Measurements from ENCODE around the gene RFX7. TPM values are rescaled to one million over a fixed set of nuclear protein-coding genes. Genes with fewer than 3 reads are reported as not detected.

The RFX7 gene
- total and polyA plus RNA-seq, 2 of the 8 experiments (the other 6 are each of a cell fraction or from before 2014, with no cell fraction given) = 10.4 to 40.9 TPM

DNA sequence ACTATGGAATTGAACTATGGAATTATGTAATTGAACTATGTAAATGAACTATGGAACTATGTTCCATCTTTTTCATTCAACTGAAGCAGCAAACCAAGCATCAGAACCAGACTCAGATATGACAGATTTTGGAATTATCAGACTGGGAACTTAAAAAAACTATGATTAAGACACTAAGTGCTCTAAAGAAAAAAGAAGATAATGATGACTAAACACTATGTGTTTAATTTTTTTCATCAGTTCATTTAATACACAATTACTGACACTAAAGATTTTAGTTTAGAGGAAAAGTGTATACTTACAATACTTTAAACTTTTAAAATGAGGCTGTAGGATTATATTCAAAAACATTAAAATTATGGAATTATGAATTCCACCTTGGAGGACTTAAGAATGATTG is 15.3 kb downstream of the RFX7 start:
- no peak overlapping the region for H2BK5ac ChIP-seq (ENCODE audit: low read depth, low read length)
- no peak overlapping the region for H3K27ac ChIP-seq (ENCODE audit: low read depth, low read length)
- H3K4me3 ChIP-seq (ENCODE audit: extremely low read depth in 1 of 4, insufficient read depth in 2 of 4, low read depth in 3 of 4, low read length in 4 of 4) = no peak overlapping the region
- no peak overlapping the region for H2AFZ ChIP-seq (ENCODE audit: low read length)
- H3K14ac ChIP-seq (ENCODE audit: insufficient read length) = no peak overlapping the region
- no peak overlapping the region for H2BK20ac ChIP-seq (ENCODE audit: low read length)
- H3K56ac ChIP-seq (replicated peaks; ENCODE audit: insufficient read length, low read depth, low read length) = no peak overlapping the region
- no peak overlapping the region for H3K23ac ChIP-seq (ENCODE audit: insufficient read length)
- H2BK15ac ChIP-seq (ENCODE audit: low read length) = no peak overlapping the region
- no peaks in the 10 kb centered on the region for H3K23me2 ChIP-seq (ENCODE audit: low read depth, low read length)
- DNase-seq (ENCODE audit: low read depth in 1 of 2, low spot score in 2 of 2) = no peak
- no peak overlapping the region for H3K4me2 ChIP-seq (ENCODE audit: insufficient read depth in 1 of 2, low read depth in 2 of 2, low read length in 2 of 2)
- no peak overlapping the region for H2AK5ac ChIP-seq (ENCODE audit: low read depth, low read length)
- POLR2A ChIA-PET (ENCODE audit: partially characterized antibody) = no interaction called here
- no peak for FAIRE-seq
- H3K18ac ChIP-seq (ENCODE audit: extremely low read depth, low read length) = no peak overlapping the region
- peaks cover 0 to 5% (median 0%) of the 10 kb centered on the region in 4 experiments; a peak in 1 of 7 replicates for H3K4me1 ChIP-seq (replicated peaks in 1 of 4; ENCODE audit: control insufficient read depth in 3 of 4, insufficient read depth in 4 of 4, low read length in 3 of 4)
- no peak overlapping the region for H4K8ac ChIP-seq (ENCODE audit: extremely low read depth, insufficient read depth, low read length)
- H3K27me3 ChIP-seq (replicated peaks in 1 of 4; ENCODE audit: control insufficient read depth in 3 of 4, extremely low read depth in 1 of 4, insufficient read depth in 3 of 4, low read length in 3 of 4) = no peaks in the 10 kb centered on the region
- H4K5ac ChIP-seq (ENCODE audit: insufficient read length, low read depth, low read length) = no peak overlapping the region
- H3K79me1 ChIP-seq (ENCODE audit: low read depth, low read length) = no peaks in the 10 kb centered on the region
- H3K9ac ChIP-seq (replicated peaks in 1 of 4; ENCODE audit: extremely low read depth in 1 of 4, low read depth in 3 of 4, low read length in 3 of 4) = no peak overlapping the region
- H4K20me1 ChIP-seq (replicated peaks in 1 of 2; ENCODE audit: control insufficient read depth in 1 of 2, insufficient read depth in 2 of 2, low read length in 2 of 2) = no peaks in the 10 kb centered on the region
- H3K9me3 ChIP-seq (ENCODE audit: insufficient read depth in 2 of 2, low read depth in 1 of 2, low read length in 1 of 2) = peaks cover 32 to 33% of the 10 kb centered on the region in 2 experiments
- no peak overlapping the region for H2BK12ac ChIP-seq (ENCODE audit: low read depth, low read length)
- no peak overlapping the region for H3K4ac ChIP-seq (replicated peaks; ENCODE audit: insufficient read length, low read depth, low read length)
- H3K79me2 ChIP-seq (ENCODE audit: control insufficient read depth in 1 of 2, insufficient read depth in 2 of 2, low read length in 2 of 2) = peaks cover 3 to 100% of the 10 kb centered on the region in 2 experiments
- H3K36me3 ChIP-seq (ENCODE audit: control insufficient read depth in 2 of 4, insufficient read depth in 4 of 4, low read length in 3 of 4) = peaks cover 0 to 41% (median 19%) of the 10 kb centered on the region in 4 experiments; a peak in 6 of 8 replicates
- CTCF ChIA-PET (ENCODE audit: partially characterized antibody) = no interaction called here
- H4K91ac ChIP-seq (replicated peaks; ENCODE audit: insufficient read length, low read length) = no peak overlapping the region
- H2BK120ac ChIP-seq (replicated peaks; ENCODE audit: low read depth, low read length) = no peak overlapping the region
- TF ChIP-seq POU5F1 (IDR thresholded peaks at IDR 0.05; ENCODE audit: low read depth, low read length) (no peak), HDAC6 (IDR thresholded peaks at IDR 0.05; ENCODE audit: low read depth, low read length) (no peak), SIX5 (IDR thresholded peaks at IDR 0.05; ENCODE audit: low read depth, low read length) (no peak), TBP (IDR thresholded peaks at IDR 0.05; ENCODE audit: low read depth, low read length) (no peak), TAF7 (optimal IDR thresholded peaks at IDR 0.05; ENCODE audit: borderline replicate concordance, low read depth, low read length) (no peak), JUN (IDR thresholded peaks at IDR 0.05; ENCODE audit: low read depth, low read length) (no peak), TAF1 (IDR thresholded peaks at IDR 0.05; ENCODE audit: low read depth, low read length) (no peak), SP4 (IDR thresholded peaks at IDR 0.05; ENCODE audit: low read length) (no peak), ASH2L (IDR thresholded peaks at IDR 0.05; ENCODE audit: low read length) (no peak), EP300 (IDR thresholded peaks at IDR 0.05; ENCODE audit: borderline replicate concordance in 1 of 2, low read depth in 2 of 2, low read length in 2 of 2) (no peak), KDM4A (IDR thresholded peaks at IDR 0.05; ENCODE audit: low read depth, low read length, severe bottlenecking) (no peak), JUND (IDR thresholded peaks at IDR 0.05; ENCODE audit: low read length) (no peak), ZNF274 (IDR thresholded peaks at IDR 0.05; ENCODE audit: borderline replicate concordance, extremely low read depth, low read length) (no peak), RBBP5 (IDR thresholded peaks at IDR 0.05; ENCODE audit: borderline replicate concordance, low read depth, low read length) (no peak)
- TF ChIP-seq, protein P1, sequence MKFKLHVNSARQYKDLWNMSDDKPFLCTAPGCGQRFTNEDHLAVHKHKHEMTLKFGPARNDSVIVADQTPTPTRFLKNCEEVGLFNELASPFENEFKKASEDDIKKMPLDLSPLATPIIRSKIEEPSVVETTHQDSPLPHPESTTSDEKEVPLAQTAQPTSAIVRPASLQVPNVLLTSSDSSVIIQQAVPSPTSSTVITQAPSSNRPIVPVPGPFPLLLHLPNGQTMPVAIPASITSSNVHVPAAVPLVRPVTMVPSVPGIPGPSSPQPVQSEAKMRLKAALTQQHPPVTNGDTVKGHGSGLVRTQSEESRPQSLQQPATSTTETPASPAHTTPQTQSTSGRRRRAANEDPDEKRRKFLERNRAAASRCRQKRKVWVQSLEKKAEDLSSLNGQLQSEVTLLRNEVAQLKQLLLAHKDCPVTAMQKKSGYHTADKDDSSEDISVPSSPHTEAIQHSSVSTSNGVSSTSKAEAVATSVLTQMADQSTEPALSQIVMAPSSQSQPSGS (IDR thresholded peaks at IDR 0.05; ENCODE audit: low read length) = no peak

All from H1 (cell line).